GM12865 (cell line): Measurements from ENCODE around the gene UNC13D.

Source experiments
- DNase-seq: peaks from one replicate; pipeline ENCODE4 v3.0.0; 2010; ENCODE audit warnings: low read depth
- H3K4me3 ChIP-seq: 2 replicates; pipeline ENCODE4 v1.5.1; 2011; ENCODE audit warnings: mild to moderate bottlenecking, low read depth, low read length, control low read depth
- TF ChIP-seq, protein P1 (sequence below): IDR thresholded peaks from 2 replicates; pipeline ENCODE4 v1.5.1; 2011; ENCODE audit warnings: low read length, control low read depth, low read depth, inconsistent platforms; ENCODE audit not compliant: insufficient read depth; ENCODE audit errors: missing control alignments

The UNC13D gene

DNA sequence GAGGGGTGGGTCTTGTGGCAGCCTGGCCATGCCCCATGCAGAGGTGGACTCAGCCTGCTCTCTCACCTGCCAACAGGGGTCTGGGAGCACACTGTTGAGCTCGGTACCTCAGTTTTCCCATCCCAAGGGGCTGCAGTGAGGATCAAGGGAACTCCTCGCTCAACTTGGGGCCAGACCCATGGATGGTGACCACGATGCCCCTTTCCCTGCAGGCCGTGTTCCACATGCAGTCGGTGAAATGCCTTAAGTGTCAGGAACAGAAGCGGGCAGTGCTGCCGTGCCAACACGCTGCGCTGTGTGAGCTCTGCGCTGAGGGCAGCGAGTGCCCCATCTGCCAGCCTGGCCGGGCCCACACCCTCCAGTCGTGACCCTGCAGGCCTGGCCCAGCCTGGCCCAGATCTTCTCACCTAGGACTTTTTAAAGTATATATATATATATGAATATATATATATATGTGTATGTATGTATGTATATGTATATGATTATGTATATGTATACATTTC lies 20.1 kb downstream of the UNC13D start:
- TF ChIP-seq, protein P1, sequence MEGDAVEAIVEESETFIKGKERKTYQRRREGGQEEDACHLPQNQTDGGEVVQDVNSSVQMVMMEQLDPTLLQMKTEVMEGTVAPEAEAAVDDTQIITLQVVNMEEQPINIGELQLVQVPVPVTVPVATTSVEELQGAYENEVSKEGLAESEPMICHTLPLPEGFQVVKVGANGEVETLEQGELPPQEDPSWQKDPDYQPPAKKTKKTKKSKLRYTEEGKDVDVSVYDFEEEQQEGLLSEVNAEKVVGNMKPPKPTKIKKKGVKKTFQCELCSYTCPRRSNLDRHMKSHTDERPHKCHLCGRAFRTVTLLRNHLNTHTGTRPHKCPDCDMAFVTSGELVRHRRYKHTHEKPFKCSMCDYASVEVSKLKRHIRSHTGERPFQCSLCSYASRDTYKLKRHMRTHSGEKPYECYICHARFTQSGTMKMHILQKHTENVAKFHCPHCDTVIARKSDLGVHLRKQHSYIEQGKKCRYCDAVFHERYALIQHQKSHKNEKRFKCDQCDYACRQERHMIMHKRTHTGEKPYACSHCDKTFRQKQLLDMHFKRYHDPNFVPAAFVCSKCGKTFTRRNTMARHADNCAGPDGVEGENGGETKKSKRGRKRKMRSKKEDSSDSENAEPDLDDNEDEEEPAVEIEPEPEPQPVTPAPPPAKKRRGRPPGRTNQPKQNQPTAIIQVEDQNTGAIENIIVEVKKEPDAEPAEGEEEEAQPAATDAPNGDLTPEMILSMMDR = no peak

DNA sequence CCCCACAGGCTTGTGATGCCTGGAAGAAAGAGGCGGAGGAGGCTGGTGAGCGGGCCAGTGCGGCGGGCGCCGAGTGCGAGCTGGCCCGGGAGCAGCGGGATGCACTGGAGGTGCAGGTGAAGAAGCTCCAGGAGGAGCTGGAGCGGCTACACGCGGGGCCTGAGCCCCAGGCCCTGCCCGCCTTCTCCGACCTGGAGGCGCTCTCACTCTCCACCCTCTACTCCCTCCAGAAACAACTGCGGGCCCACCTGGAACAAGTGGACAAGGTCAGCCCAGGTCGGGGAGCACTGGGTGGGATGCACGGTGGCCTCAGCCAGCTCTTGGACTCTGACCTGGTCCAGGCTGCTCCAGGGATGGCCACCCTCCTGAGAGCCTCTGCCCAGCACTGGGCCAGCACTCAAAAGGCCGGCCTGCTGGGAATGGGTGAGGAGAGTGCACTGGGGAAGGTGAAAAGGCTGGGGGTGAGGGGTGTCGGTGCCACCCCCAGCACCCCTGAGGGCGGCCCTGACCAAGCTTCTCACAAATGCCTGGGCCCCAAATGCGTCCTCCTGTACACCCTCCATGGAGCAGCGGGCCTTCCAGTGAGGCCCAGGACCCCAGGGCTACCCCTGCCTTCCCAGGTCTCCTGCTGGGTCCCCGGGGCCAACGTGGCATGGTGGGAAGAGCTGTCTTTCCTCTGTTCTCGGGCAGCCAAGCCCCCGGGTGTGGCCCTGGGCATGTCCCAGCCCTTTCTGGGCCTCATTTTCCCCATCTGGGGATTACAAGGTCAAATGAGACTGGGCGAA lies 20.8 kb downstream of the UNC13D start:
- DNase-seq = no peak
- H3K4me3 ChIP-seq = no peak overlapping the region
- TF ChIP-seq, protein P1 = no peak

More for the DNA sequence above, 20.1 kb downstream of the UNC13D start:
- no peak overlapping the region for H3K4me3 ChIP-seq
- DNase-seq = no peak

DNA sequence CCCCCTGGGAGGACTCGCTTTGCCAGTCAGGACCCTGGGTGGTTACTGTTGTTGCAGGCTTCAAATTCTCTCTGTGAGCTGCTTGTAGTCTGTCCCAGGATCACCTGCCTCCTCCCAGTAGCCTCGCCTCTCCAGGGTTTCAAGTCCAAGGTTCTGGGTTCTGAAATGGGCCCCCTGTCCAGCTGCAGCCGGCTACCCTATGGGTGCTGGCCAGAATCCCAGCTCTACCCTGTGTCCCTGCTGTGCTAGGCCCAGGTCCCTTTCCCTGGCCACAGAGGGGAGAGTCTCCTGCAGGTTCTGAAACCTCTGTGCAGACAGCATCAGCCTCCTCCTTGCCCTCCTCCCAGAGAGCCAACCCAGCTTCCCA lies 21.4 kb downstream of the UNC13D start:
- TF ChIP-seq, protein P1 = no peak
- no peak overlapping the region for H3K4me3 ChIP-seq
- no peak for DNase-seq

DNA sequence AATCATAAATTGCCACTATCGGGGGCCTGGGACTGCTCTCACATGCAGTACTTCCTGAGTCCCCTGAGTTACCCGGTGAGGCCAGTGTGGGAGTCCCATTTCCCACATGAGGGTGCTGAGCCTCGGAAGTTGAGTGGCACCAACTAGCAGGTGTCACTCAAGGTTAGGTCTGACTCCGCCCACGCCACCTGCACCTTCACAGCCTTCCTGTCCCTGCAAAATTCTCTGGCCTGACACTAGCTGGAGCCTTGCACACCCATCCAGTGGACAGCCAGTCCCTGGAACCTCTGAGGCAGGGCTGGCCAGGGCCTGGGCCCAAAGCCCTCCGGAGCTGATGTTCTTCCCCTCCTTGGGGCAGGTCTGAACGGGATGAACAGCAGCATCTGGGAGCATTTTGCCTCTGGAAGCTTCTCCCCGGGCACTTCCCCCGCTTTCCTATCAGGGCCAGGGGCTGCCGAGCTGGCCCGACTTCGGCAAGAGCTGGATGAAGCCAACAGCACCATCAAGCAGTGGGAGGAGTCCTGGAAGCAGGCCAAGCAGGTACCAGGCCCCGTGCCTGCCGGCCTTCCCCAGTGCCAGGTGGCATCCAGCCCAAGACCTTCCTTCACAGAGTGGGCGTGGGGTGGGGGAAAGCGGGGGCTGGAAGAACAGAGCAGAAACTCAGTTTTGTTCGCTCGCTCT lies 21.9 kb downstream of the UNC13D start:
- H3K4me3 ChIP-seq = no peak overlapping the region
- TF ChIP-seq, protein P1 = no peak
- no peak for DNase-seq

DNA sequence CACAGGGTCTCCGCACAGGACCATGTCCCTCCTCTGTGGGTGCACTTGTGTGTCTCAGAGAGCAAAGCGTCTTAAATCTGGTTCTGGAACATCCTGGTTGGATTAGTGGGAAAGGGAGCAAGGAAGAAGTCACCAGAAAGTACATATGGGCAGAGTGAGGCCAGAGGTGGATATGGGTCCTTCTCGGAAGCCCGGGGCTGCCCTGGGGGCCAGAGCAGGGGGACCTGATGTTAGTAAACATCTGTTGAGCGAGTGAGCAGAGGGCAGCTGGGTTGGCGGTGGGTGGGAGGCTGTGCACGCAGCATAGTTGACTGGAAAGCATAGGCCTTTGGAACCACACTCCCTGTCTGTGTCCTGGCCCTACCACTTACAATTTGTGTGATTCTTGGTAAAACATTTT lies 22.7 kb downstream of the UNC13D start:
- TF ChIP-seq, protein P1 = no peak
- H3K4me3 ChIP-seq = no peak overlapping the region
- no peak for DNase-seq

DNA sequence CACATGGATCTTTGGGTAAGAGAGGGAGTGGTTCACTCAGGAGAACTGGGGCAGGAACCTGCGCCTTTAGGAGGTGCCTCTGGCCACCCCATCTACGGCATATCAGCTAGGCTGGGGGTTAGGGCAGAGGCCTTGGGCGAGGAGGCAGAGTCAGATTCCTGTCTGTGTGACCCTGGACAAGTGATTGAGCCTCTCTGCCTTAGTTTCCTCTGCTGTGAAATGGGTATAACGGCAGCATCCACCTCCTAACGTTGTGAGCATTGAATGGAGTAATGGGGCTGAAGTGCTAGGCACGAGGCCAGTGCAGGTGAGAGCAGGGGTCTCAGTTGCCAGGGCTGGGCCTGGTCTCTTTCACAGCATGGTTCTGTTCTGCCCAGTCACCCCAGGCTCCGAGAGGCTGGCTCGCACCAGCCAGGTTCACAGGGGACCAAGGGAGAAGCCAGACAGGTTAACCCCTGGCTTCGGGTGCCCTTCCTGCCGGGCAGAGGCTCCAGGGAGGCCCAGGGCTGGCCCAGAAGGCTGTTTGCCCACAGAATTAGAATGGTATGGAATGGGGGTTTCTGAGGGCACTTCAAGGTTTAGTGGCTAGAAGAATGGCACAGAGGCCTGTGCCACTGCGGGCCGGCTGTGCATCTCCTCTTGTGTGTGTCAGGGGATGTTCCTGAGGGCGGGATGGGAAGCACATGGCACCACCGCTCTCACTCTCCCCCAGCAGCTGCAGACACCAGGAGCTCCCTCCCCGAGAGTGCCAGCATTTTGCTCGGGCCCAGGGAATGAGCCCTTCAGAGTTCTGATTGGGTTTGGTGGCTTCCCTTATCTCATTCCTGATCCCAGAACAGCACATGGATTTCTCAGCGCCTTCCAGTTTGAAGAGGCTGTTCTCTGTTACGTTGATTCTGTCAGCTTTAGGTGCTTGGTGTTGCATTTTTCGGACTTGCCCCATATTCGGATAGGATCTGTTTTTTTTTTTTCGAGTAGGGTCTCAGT lies 23.8 kb downstream of the UNC13D start:
- no peak overlapping the region for H3K4me3 ChIP-seq
- TF ChIP-seq, protein P1 = no peak
- DNase-seq = no peak
